Measurements from ENCODE around the gene VIM. TPM values are rescaled to one million over a fixed set of nuclear protein-coding genes. Genes with fewer than 3 reads are reported as not detected.

The VIM gene
- total and polyA plus RNA-seq, 9 donors = 2,090 to 3,715 (median 2,608) TPM

GRCh38 chr10:17195083-17195482, 33.0 kb upstream of the VIM start:
- peaks cover 5% of the 10 kb centered on the region for H3K4me1 ChIP-seq (ENCODE audit: control insufficient read depth, insufficient read depth, low read length)
- WGBS (ENCODE audit: insufficient coverage) = no CpG with 5 or more reads among the region's 5 CpGs
- H3K27ac ChIP-seq (ENCODE audit: low read length) = no peak overlapping the region
- no peaks in the 10 kb centered on the region for H3K9me3 ChIP-seq (replicated peaks; ENCODE audit: control insufficient read depth, low read depth, low read length)
- DNase-seq = no peak
- H3K4me3 ChIP-seq (ENCODE audit: low read length) = no peak overlapping the region
- H3K27me3 ChIP-seq (ENCODE audit: control insufficient read depth, insufficient read depth, low read length) = no peaks in the 10 kb centered on the region
- no peaks in the 10 kb centered on the region for H3K36me3 ChIP-seq (ENCODE audit: control insufficient read depth, insufficient read depth, low read length)

GRCh38 chr10:17196045-17196444, 32.0 kb upstream of the VIM start:
- Histone ChIP-seq H3K4me1 (ENCODE audit: control insufficient read depth, insufficient read depth, low read length) (peaks cover 5% of the 10 kb centered on the region), H3K27me3 (ENCODE audit: control insufficient read depth, insufficient read depth, low read length) (no peaks in the 10 kb centered on the region), H3K9me3 (replicated peaks; ENCODE audit: control insufficient read depth, low read depth, low read length) (no peaks in the 10 kb centered on the region), H3K27ac (ENCODE audit: low read length) (no peak overlapping the region), H3K36me3 (ENCODE audit: control insufficient read depth, insufficient read depth, low read length) (no peaks in the 10 kb centered on the region), H3K4me3 (ENCODE audit: low read length) (no peak overlapping the region)
- DNase-seq = peak; percentile 84
- no CpG with 5 or more reads among the region's 2 CpGs for WGBS (ENCODE audit: insufficient coverage)

DNA sequence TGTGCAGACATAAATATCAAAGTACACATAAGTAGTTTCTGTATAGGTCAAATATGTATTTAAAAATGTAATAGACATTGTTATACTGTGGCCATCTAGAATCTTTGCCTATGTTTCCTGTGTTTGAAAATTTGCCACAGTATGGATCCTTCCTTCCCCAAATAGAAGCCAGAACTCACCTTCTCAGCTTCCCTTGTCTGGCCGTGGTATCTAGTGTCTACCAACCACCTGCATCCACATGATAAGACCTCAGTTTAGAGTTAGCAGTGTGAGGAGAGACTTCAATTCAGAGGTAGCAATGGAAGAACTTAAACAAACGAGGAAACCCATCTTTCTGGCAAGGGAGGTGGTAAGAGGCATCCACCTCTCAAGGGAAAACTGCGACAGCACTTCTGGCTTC, 31.5 kb upstream of the VIM start:
- no peaks in the 10 kb centered on the region for H3K36me3 ChIP-seq (ENCODE audit: control insufficient read depth, insufficient read depth, low read length)
- H3K4me3 ChIP-seq (ENCODE audit: low read length) = no peak overlapping the region
- no peaks in the 10 kb centered on the region for H3K9me3 ChIP-seq (replicated peaks; ENCODE audit: control insufficient read depth, low read depth, low read length)
- H3K27ac ChIP-seq (ENCODE audit: low read length) = no peak overlapping the region
- H3K27me3 ChIP-seq (ENCODE audit: control insufficient read depth, insufficient read depth, low read length) = no peaks in the 10 kb centered on the region
- WGBS (ENCODE audit: insufficient coverage) = 43% methylated on average over 2 of the region's 3 CpGs
- no peak for DNase-seq
- H3K4me1 ChIP-seq (ENCODE audit: control insufficient read depth, insufficient read depth, low read length) = peaks cover 6% of the 10 kb centered on the region

- Histone ChIP-seq H3K4me3 (ENCODE audit: low read length) (no peak overlapping the region), H3K36me3 (ENCODE audit: control insufficient read depth, insufficient read depth, low read length) (no peaks in the 10 kb centered on the region), H3K27ac (ENCODE audit: low read length) (peak overlapping the region; percentile 98), H3K27me3 (ENCODE audit: control insufficient read depth, insufficient read depth, low read length) (no peaks in the 10 kb centered on the region), H3K4me1 (ENCODE audit: control insufficient read depth, insufficient read depth, low read length) (peaks cover 10% of the 10 kb centered on the region), H3K9me3 (replicated peaks; ENCODE audit: control insufficient read depth, low read depth, low read length) (no peaks in the 10 kb centered on the region)
- peak; percentile 68 for DNase-seq
- WGBS (ENCODE audit: insufficient coverage) = 11% methylated on average over 6 of the region's 9 CpGs
Observed at GRCh38 chr10:17199351-17199804, 28.7 kb upstream of the VIM start.

GRCh38 chr10:17200001-17200911, 27.8 kb upstream of the VIM start:
- no peaks in the 10 kb centered on the region for H3K9me3 ChIP-seq (replicated peaks; ENCODE audit: control insufficient read depth, low read depth, low read length)
- peaks cover 10% of the 10 kb centered on the region for H3K4me1 ChIP-seq (ENCODE audit: control insufficient read depth, insufficient read depth, low read length)
- H3K4me3 ChIP-seq (ENCODE audit: low read length) = peak overlapping the region; percentile 77
- H3K27me3 ChIP-seq (ENCODE audit: control insufficient read depth, insufficient read depth, low read length) = no peaks in the 10 kb centered on the region
- H3K36me3 ChIP-seq (ENCODE audit: control insufficient read depth, insufficient read depth, low read length) = no peaks in the 10 kb centered on the region
- WGBS (ENCODE audit: insufficient coverage) = no CpG with 5 or more reads among the region's 10 CpGs
- peak overlapping the region; percentile 98 for H3K27ac ChIP-seq (ENCODE audit: low read length)
- peak; percentile 77 for DNase-seq

DNA sequence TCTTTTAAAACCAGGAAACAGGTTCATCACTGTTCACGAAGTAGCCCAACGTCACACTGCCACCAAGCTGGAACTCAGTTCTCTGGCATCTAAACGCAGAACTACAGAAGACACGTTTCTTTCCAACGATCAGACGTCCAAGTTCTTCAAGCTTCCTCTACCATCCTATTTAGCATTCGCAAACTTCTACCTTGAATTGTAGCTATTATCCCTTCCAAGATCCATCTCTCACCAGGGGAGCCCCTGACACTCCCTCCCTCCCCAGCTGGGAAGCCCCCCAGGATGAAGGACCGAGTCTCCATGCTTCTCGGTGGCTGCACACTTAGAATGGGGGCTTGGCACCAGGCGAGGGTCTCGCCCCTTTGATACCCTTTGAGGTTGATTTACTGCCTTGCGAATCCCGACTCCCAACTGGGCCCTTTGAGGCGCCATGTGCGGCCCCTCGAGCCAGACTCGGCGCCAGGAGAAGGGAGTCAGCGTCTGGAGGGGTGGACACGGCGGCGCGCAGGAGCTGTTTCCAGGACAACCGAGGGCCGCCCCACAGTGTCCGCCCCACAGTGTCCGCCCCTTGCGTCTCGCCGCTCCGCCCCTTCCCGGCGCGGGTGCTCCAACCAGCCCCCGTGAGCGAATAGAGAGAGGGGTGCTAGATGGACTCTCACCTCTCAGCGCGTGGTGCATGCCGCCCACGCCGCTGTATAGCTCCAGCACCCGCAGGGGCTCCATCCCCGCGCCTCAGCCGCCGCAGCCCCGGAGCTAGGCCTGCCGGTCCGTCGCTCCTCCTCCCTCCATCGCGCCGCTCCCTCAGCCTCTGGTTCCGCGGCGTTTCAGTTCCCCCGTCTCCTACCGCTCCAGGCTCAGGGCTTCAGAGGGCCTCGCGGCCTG, 26.9 kb upstream of the VIM start, which contains the start of gene TRDMT1:
Gene TRDMT1 (minus strand): TSS at position 761 of the 882 bp plus-strand sequence. CDS start 38 bp downstream, at position 723.
- Histone ChIP-seq H3K36me3 (ENCODE audit: control insufficient read depth, insufficient read depth, low read length) (no peaks in the 10 kb centered on the region), H3K27me3 (ENCODE audit: control insufficient read depth, insufficient read depth, low read length) (no peaks in the 10 kb centered on the region), H3K4me1 (ENCODE audit: control insufficient read depth, insufficient read depth, low read length) (peaks cover 10% of the 10 kb centered on the region), H3K27ac (ENCODE audit: low read length) (peak within 1 kb of the TSS; percentile 98), H3K4me3 (ENCODE audit: low read length) (peak within 1 kb of the TSS; percentile 77), H3K9me3 (replicated peaks; ENCODE audit: control insufficient read depth, low read depth, low read length) (no peaks in the 10 kb centered on the region)
- peak; percentile 97 for DNase-seq
- whole genome bisulfite sequencing (ENCODE audit: insufficient coverage) = under 1% methylated on average over 46 of the region's 60 CpGs

- peak overlapping the region; percentile 98 for H3K27ac ChIP-seq (ENCODE audit: low read length)
- peak overlapping the region; percentile 77 for H3K4me3 ChIP-seq (ENCODE audit: low read length)
- H3K4me1 ChIP-seq (ENCODE audit: control insufficient read depth, insufficient read depth, low read length) = peaks cover 10% of the 10 kb centered on the region
- DNase-seq = no peak
- H3K36me3 ChIP-seq (ENCODE audit: control insufficient read depth, insufficient read depth, low read length) = no peaks in the 10 kb centered on the region
- WGBS (ENCODE audit: insufficient coverage) = no CpG with 5 or more reads among the region's 3 CpGs
- no peaks in the 10 kb centered on the region for H3K27me3 ChIP-seq (ENCODE audit: control insufficient read depth, insufficient read depth, low read length)
- H3K9me3 ChIP-seq (replicated peaks; ENCODE audit: control insufficient read depth, low read depth, low read length) = no peaks in the 10 kb centered on the region
Observed at GRCh38 chr10:17201794-17202116, 26.3 kb upstream of the VIM start.

DNA sequence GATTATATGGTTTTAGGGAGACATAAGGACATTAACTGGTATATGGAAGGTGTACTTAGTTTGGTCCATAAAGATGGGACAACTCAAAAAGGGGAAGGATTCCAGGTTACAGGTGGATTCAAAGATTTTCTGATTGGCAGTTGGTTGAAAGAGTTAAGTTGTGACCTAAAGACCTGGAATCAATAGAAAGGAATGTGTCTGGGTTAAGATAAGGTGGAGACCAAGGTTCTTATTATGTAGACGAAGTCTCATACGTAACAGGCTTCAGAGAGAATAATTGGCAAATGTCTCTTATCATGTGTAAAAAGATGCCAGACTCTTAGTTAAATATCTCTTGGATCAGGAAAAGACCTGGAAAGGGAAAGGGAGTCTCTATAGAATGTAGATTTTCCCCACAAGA, 25.5 kb upstream of the VIM start:
- H3K27ac ChIP-seq (ENCODE audit: low read length) = peak overlapping the region; percentile 98
- no peaks in the 10 kb centered on the region for H3K27me3 ChIP-seq (ENCODE audit: control insufficient read depth, insufficient read depth, low read length)
- no peaks in the 10 kb centered on the region for H3K36me3 ChIP-seq (ENCODE audit: control insufficient read depth, insufficient read depth, low read length)
- no peak overlapping the region for H3K4me3 ChIP-seq (ENCODE audit: low read length)
- 83% methylated on average over 1 of the region's 2 CpGs for WGBS (ENCODE audit: insufficient coverage)
- H3K4me1 ChIP-seq (ENCODE audit: control insufficient read depth, insufficient read depth, low read length) = peaks cover 10% of the 10 kb centered on the region
- no peak for DNase-seq
- H3K9me3 ChIP-seq (replicated peaks; ENCODE audit: control insufficient read depth, low read depth, low read length) = no peaks in the 10 kb centered on the region

- H3K27me3 ChIP-seq (ENCODE audit: control insufficient read depth, insufficient read depth, low read length) = no peaks in the 10 kb centered on the region
- no peak overlapping the region for H3K4me3 ChIP-seq (ENCODE audit: low read length)
- WGBS (ENCODE audit: insufficient coverage) = no CpG with 5 or more reads among the region's 4 CpGs
- H3K27ac ChIP-seq (ENCODE audit: low read length) = no peak overlapping the region
- no peaks in the 10 kb centered on the region for H3K36me3 ChIP-seq (ENCODE audit: control insufficient read depth, insufficient read depth, low read length)
- H3K9me3 ChIP-seq (replicated peaks; ENCODE audit: control insufficient read depth, low read depth, low read length) = no peaks in the 10 kb centered on the region
- H3K4me1 ChIP-seq (ENCODE audit: control insufficient read depth, insufficient read depth, low read length) = peaks cover 10% of the 10 kb centered on the region
- no peak for DNase-seq
Observed at GRCh38 chr10:17202999-17203398, 25.0 kb upstream of the VIM start.

DNA sequence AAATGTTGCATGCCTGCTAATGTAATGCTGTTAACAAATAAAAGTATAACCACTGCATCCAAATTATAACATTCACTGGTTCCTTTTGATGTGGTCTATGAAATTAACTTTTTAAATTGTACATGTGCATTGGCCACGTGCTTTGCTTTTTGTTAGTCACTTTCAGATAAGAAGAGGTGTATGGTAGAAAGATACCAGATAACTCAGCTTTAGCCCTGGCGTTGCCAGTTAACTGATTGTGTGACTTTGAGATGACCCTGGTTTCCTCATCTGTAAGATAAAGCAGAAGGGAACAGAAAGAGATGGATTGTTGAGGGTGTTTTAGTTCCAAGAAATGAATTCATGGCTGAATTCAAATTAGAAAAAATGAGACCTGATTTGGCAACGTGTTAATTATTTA, 24.6 kb upstream of the VIM start:
- H3K9me3 ChIP-seq (replicated peaks; ENCODE audit: control insufficient read depth, low read depth, low read length) = no peaks in the 10 kb centered on the region
- DNase-seq = no peak
- H3K27ac ChIP-seq (ENCODE audit: low read length) = no peak overlapping the region
- no peaks in the 10 kb centered on the region for H3K27me3 ChIP-seq (ENCODE audit: control insufficient read depth, insufficient read depth, low read length)
- peaks cover 10% of the 10 kb centered on the region for H3K4me1 ChIP-seq (ENCODE audit: control insufficient read depth, insufficient read depth, low read length)
- H3K4me3 ChIP-seq (ENCODE audit: low read length) = no peak overlapping the region
- WGBS (ENCODE audit: insufficient coverage) = 63% methylated on average over 2 of the region's 3 CpGs
- H3K36me3 ChIP-seq (ENCODE audit: control insufficient read depth, insufficient read depth, low read length) = no peaks in the 10 kb centered on the region
